C4-2B (cell line): ENCODE results near the gene LARP4B.
"Not testable (repeated sequence)": the region's sequence is repeated elsewhere in the genome, so short reads cannot be mapped to it uniquely, and the experiment has no call there.

Experiments
- H3K27ac ChIP-seq: fragments of 450-650 bp; 2 replicates; pipeline ENCODE4 v1.5.1; 2017
- CTCF ChIP-seq: fragments of 450-650 bp; conservative IDR thresholded peaks from 2 replicates; pipeline ENCODE4 v1.5.1; 2017; ENCODE audit warnings: mild to moderate bottlenecking
- ZFX ChIP-seq: fragments of 450-650 bp; IDR thresholded peaks from 2 replicates; pipeline ENCODE4 v1.6.1; 2017

The LARP4B gene

GRCh38 chr10:947051-947450 lies 15.5 kb upstream of the LARP4B start:
- peak overlapping the region; percentile 53 for H3K27ac ChIP-seq
- TF ChIP-seq ZFX (no peak), CTCF (no peak)

- TF ChIP-seq ZFX: no peak
- TF ChIP-seq CTCF: no peak
- H3K27ac ChIP-seq: no peak overlapping the region
Measured at GRCh38 chr10:945778-946177, 14.3 kb upstream of the LARP4B start.

- no peak overlapping the region for H3K27ac ChIP-seq
Measured at GRCh38 chr10:944034-944831, 12.7 kb upstream of the LARP4B start.

GRCh38 chr10:943334-944033 lies 12.0 kb upstream of the LARP4B start:
- H3K27ac ChIP-seq: no peak overlapping the region
- TF ChIP-seq ZFX: no peak
- TF ChIP-seq CTCF: no peak

More at GRCh38 chr10:944034-944831, 12.7 kb upstream of the LARP4B start:
- TF ChIP-seq ZFX (no peak), CTCF (no peak)

- H3K27ac ChIP-seq: no peak overlapping the region
- no peak for TF ChIP-seq CTCF
- no peak for TF ChIP-seq ZFX
Measured at GRCh38 chr10:938941-939678, 7.6 kb upstream of the LARP4B start.

GRCh38 chr10:934746-935406 lies 3.4 kb upstream of the LARP4B start:
- no peak overlapping the region for H3K27ac ChIP-seq
- TF ChIP-seq CTCF (no peak), ZFX (no peak)

GRCh38 chr10:934165-934564 lies 2.7 kb upstream of the LARP4B start:
- H3K27ac ChIP-seq: not testable (repeated sequence)
